A549 (cell line): Measurements from ENCODE around the gene IQGAP2.

Experiments used
- ATOH8 ChIP-seq: fragments of 250-450 bp; sonication (Bioruptor Pico); IDR thresholded peaks from 2 replicates; pipeline ENCODE4 v1.5.0; 2020; ENCODE audit warnings: low read depth, mild to moderate bottlenecking, moderate library complexity
- CTCF ChIP-seq: fragments of >200 bp; sonication (Bioruptor Twin); formaldehyde crosslinking; IDR thresholded peaks from 3 replicates; pipeline ENCODE4 v1.5.1; 2016
- ESRRA ChIP-seq: fragments of 150-350 bp; IDR thresholded peaks from 2 replicates; pipeline ENCODE4 v1.6.1; 2014; ENCODE audit warnings: mild to moderate bottlenecking, low read length, borderline replicate concordance
- KDM1A ChIP-seq: fragments of 200-600 bp; sonication (generic); IDR thresholded peaks from 2 replicates; pipeline ENCODE4 v1.6.1; 2016; ENCODE audit warnings: low read depth, mild to moderate bottlenecking
- POLR2A ChIP-seq: IDR thresholded peaks from 2 replicates; pipeline ENCODE4 v1.6.1; 2012; ENCODE audit warnings: mild to moderate bottlenecking, low read length
- RAD21 ChIP-seq, 2 experiments: fragments of >200 bp in 1 of 2; sonication (Bioruptor Twin) in 1 of 2; formaldehyde crosslinking in 1 of 2; IDR thresholded peaks in 1 of 2; conservative IDR thresholded peaks in 1 of 2; 2 replicates in 1 of 2; 3 replicates in 1 of 2; pipeline ENCODE4 v1.6.1; 2012 to 2018; ENCODE audit warnings: inconsistent platforms in 1 of 2
- RCOR1 ChIP-seq: fragments of 150-350 bp; IDR thresholded peaks from 2 replicates; pipeline ENCODE4 v1.6.1; 2014; ENCODE audit warnings: antibody characterized with exemption, low read length, low read depth
- USF2 ChIP-seq: fragments of 450-650 bp; IDR thresholded peaks from 2 replicates; pipeline ENCODE4 v1.6.1; 2014; ENCODE audit warnings: antibody characterized with exemption
- ZFP36 ChIP-seq: fragments of 450-650 bp; IDR thresholded peaks from 2 replicates; pipeline ENCODE4 v1.6.1; 2014; ENCODE audit warnings: borderline replicate concordance; ENCODE audit not compliant: partially characterized antibody

GRCh38 chr5:76638479-76638878 lies 235.4 kb downstream of the IQGAP2 start:
- TF ChIP-seq CTCF = no peak
- no peak for TF ChIP-seq POLR2A
- TF ChIP-seq USF2 = no peak
- TF ChIP-seq RCOR1 = no peak
- TF ChIP-seq ATOH8 (CRISPR knock-in tag) = no peak
- no peak for TF ChIP-seq ESRRA
- no peak for TF ChIP-seq RAD21 (conservative IDR thresholded peaks at IDR 0.05 in 1 of 2, IDR thresholded peaks at IDR 0.05 in 1 of 2)
- no peak for TF ChIP-seq KDM1A
- no peak for TF ChIP-seq ZFP36
